Cardiac muscle cell (in vitro differentiated cells and primary cell): ENCODE results near the gene DKK2. TPM values are rescaled to one million over a fixed set of nuclear protein-coding genes. Genes with fewer than 3 reads are reported as not detected.

Experiments used
- DNase-seq, 2 donors: peaks; one replicate each; pipeline versions ENCODE4 v3.0.0 to v3.0.0-alpha.2; 2010 to 2017; ENCODE audit warnings: low read depth in 1 of 2, low spot score in 1 of 2
- H3K27ac ChIP-seq: fragments of 200-600 bp; sonication (generic); 2 replicates; pipeline ENCODE4 v1.5.1; 2016
- H3K27me3 ChIP-seq: fragments of 200-600 bp; sonication (generic); 2 replicates; pipeline ENCODE4 v1.6.0; 2016; ENCODE audit warnings: control low read depth
- H3K36me3 ChIP-seq: fragments of 200-600 bp; sonication (generic); 2 replicates; pipeline ENCODE4 v1.5.1; 2016; ENCODE audit warnings: control low read depth
- H3K4me1 ChIP-seq: fragments of 200-600 bp; sonication (generic); 2 replicates; pipeline ENCODE4 v1.8.1; 2017; ENCODE audit warnings: low read depth, mild to moderate bottlenecking, mixed run types
- H3K4me3 ChIP-seq: fragments of 200-600 bp; sonication (generic); 2 replicates; pipeline ENCODE4 v1.5.1; 2016; ENCODE audit warnings: mild to moderate bottlenecking
- H3K9me3 ChIP-seq: fragments of 200-600 bp; sonication (generic); 2 replicates; pipeline ENCODE4 v1.5.1; 2017; ENCODE audit warnings: low read depth, mild to moderate bottlenecking, control low read depth
- polyA plus RNA-seq: library from polyadenylated mRNA; unstranded; fragments of >200 nt; fragmentation: Nextera tagmentation; extraction: Ambion mirVana; gene quantifications from 2 replicates; pipeline ENCODE4 v1.2.1, GENCODE V29; 2016
- total RNA-seq: library from RNA; depleted of rRNA; stranded (reverse); fragments of >200 nt; gene quantifications from 2 replicates; pipeline ENCODE4 v1.2.3, GENCODE V29; 2016
- TF ChIP-seq, protein P1 (sequence below): IDR thresholded peaks from 2 replicates; pipeline ENCODE4 v1.5.1; 2012; ENCODE audit warnings: low read depth, mild to moderate bottlenecking, low read length

DKK2 gene
- total and polyA plus RNA-seq, 2 experiments from 2014 or later: 0.06 to 0.23 TPM

DNA sequence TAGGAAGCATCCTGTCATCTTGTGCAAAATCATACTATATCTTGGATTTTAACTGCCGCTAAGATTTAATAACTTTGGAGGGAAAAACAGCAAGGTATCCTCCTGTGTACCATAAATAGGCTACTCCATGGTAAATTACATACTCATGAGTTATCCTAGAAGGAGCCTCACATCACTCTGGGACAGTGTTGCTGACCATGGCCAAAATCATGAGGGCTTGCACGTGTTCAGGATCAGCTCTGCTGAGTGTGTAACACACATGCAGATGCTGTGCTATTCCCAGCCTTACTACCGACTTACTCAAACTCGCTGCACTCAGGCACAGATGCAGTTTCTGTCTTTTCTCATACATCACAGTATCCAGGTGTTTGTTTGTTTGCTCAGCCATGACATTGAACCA lies 56.6 kb downstream of the DKK2 start:
- no peaks in the 10 kb centered on the region for H3K27me3 ChIP-seq
- H3K9me3 ChIP-seq: no peaks in the 10 kb centered on the region
- TF ChIP-seq, protein P1, sequence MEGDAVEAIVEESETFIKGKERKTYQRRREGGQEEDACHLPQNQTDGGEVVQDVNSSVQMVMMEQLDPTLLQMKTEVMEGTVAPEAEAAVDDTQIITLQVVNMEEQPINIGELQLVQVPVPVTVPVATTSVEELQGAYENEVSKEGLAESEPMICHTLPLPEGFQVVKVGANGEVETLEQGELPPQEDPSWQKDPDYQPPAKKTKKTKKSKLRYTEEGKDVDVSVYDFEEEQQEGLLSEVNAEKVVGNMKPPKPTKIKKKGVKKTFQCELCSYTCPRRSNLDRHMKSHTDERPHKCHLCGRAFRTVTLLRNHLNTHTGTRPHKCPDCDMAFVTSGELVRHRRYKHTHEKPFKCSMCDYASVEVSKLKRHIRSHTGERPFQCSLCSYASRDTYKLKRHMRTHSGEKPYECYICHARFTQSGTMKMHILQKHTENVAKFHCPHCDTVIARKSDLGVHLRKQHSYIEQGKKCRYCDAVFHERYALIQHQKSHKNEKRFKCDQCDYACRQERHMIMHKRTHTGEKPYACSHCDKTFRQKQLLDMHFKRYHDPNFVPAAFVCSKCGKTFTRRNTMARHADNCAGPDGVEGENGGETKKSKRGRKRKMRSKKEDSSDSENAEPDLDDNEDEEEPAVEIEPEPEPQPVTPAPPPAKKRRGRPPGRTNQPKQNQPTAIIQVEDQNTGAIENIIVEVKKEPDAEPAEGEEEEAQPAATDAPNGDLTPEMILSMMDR: no peak
- H3K27ac ChIP-seq: no peak overlapping the region
- no peak overlapping the region for H3K4me3 ChIP-seq
- no peak for DNase-seq
- no peaks in the 10 kb centered on the region for H3K36me3 ChIP-seq
- no peaks in the 10 kb centered on the region for H3K4me1 ChIP-seq

- H3K27ac ChIP-seq: no peak overlapping the region
Measured at GRCh38 chr4:106978046-106978774, 57.9 kb downstream of the DKK2 start.

DNA sequence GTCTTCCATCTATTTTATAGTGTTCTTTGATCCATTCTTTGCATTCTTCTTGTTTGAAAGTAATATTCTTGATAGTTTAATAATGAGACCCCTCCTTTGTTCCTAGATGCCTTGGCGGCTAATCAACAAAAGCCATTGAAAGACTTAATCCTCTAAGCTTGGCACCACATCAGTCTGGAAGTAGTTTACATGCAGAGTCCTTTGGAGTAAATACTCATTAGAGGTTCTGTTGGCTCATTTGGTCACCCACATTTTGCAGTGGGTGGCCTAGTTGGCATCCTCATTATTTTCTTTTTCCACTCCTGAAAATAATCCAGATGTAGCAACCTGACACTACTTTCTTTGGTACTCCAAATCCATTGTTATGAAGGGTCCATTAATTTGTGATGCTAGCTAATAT lies 64.5 kb downstream of the DKK2 start:
- H3K36me3 ChIP-seq: no peaks in the 10 kb centered on the region
- TF ChIP-seq, protein P1: no peak
- H3K9me3 ChIP-seq: no peaks in the 10 kb centered on the region
- no peak overlapping the region for H3K27ac ChIP-seq
- H3K27me3 ChIP-seq: no peaks in the 10 kb centered on the region
- no peaks in the 10 kb centered on the region for H3K4me1 ChIP-seq
- H3K4me3 ChIP-seq: no peak overlapping the region
- no peak for DNase-seq

More at GRCh38 chr4:106978046-106978774, 57.9 kb downstream of the DKK2 start:
- Histone ChIP-seq H3K27me3 (no peaks in the 10 kb centered on the region), H3K4me3 (no peak overlapping the region), H3K4me1 (no peaks in the 10 kb centered on the region), H3K9me3 (no peaks in the 10 kb centered on the region), H3K36me3 (no peaks in the 10 kb centered on the region)
- no peak for DNase-seq
- TF ChIP-seq, protein P1: no peak

- Histone ChIP-seq H3K27me3 (no peaks in the 10 kb centered on the region), H3K27ac (no peak overlapping the region), H3K4me1 (no peaks in the 10 kb centered on the region), H3K9me3 (no peaks in the 10 kb centered on the region), H3K4me3 (no peak overlapping the region), H3K36me3 (no peaks in the 10 kb centered on the region)
- DNase-seq: no peak
- TF ChIP-seq, protein P1: no peak
Measured at GRCh38 chr4:106967892-106968291, 68.2 kb downstream of the DKK2 start.

GRCh38 chr4:106953036-106953705 lies 82.9 kb downstream of the DKK2 start:
- Histone ChIP-seq H3K27me3 (no peaks in the 10 kb centered on the region), H3K36me3 (no peaks in the 10 kb centered on the region), H3K4me3 (no peak overlapping the region), H3K9me3 (no peaks in the 10 kb centered on the region), H3K27ac (no peak overlapping the region), H3K4me1 (no peaks in the 10 kb centered on the region)
- DNase-seq: no peak
- TF ChIP-seq, protein P1: no peak
